ENCODE measurements around the gene CDK6. TPM values are rescaled to one million over a fixed set of nuclear protein-coding genes. Genes with fewer than 3 reads are reported as not detected.

Gene CDK6
- total and polyA plus RNA-seq, 10 donors = 0.91 to 37.8 (median 25.5) TPM

- TF ChIP-seq POLR2A (IDR thresholded peaks at IDR 0.05) = no peak
- no peak for TF ChIP-seq CTCF (IDR thresholded peaks at IDR 0.05 in 8 of 11, conservative IDR thresholded peaks at IDR 0.05 in 3 of 11)
- TF ChIP-seq POLR2AphosphoS5 (IDR thresholded peaks at IDR 0.05) = no peak
- Histone ChIP-seq H3K36me3 (peaks cover 0 to 4% (median 0%) of the 10 kb centered on the region in 6 donors), H3K4me1 (peaks cover 31 to 80% (median 60%) of the 10 kb centered on the region in 6 donors), H3K27me3 (replicated peaks in 1 of 7) (no peaks in the 10 kb centered on the region), H3K4me3 (no peak overlapping the region), H3K27ac (no peak overlapping the region), H3K9me3 (no peaks in the 10 kb centered on the region)
- WGBS, 5 donors = 71 to 80% (median 77%) methylated on average over 4 of the region's 4 CpGs
- intact Hi-C loops (cut with DNase I; ENCODE audit: low total_unique reads) = no loop called here
- no peak for DNase-seq
These were observed 249.5 kb downstream of the CDK6 start for GRCh38 chr7:92586841-92587240.

GRCh38 chr7:92586403-92586802, 250.0 kb downstream of the CDK6 start:
- no peak for DNase-seq
- TF ChIP-seq CTCF (IDR thresholded peaks at IDR 0.05 in 8 of 11, conservative IDR thresholded peaks at IDR 0.05 in 3 of 11) (no peak), POLR2AphosphoS5 (IDR thresholded peaks at IDR 0.05) (no peak), POLR2A (IDR thresholded peaks at IDR 0.05) (no peak)
- H3K27ac ChIP-seq = no peak overlapping the region
- H3K36me3 ChIP-seq = peaks cover 0 to 4% (median under 1%) of the 10 kb centered on the region in 6 donors
- no peaks in the 10 kb centered on the region for H3K9me3 ChIP-seq
- no peaks in the 10 kb centered on the region for H3K27me3 ChIP-seq (replicated peaks in 1 of 7)
- no peak overlapping the region for H3K4me3 ChIP-seq
- H3K4me1 ChIP-seq = peaks cover 31 to 80% (median 61%) of the 10 kb centered on the region in 6 donors
- intact Hi-C loops (cut with DNase I; ENCODE audit: low total_unique reads) = no loop called here

- TF ChIP-seq CTCF (IDR thresholded peaks at IDR 0.05 in 8 of 11, conservative IDR thresholded peaks at IDR 0.05 in 3 of 11) = no peak
- TF ChIP-seq POLR2A (IDR thresholded peaks at IDR 0.05) = no peak
- TF ChIP-seq POLR2AphosphoS5 (IDR thresholded peaks at IDR 0.05) = no peak
- Histone ChIP-seq H3K27ac (no peak overlapping the region), H3K4me1 (peaks cover 27 to 71% (median 51%) of the 10 kb centered on the region in 6 donors), H3K27me3 (replicated peaks in 1 of 7) (no peaks in the 10 kb centered on the region), H3K36me3 (peaks cover 0 to 17% (median 12%) of the 10 kb centered on the region in 6 donors), H3K9me3 (no peaks in the 10 kb centered on the region), H3K4me3 (no peak overlapping the region)
- intact Hi-C loops (cut with DNase I; ENCODE audit: low total_unique reads) = no loop called here
- DNase-seq = no peak
These were observed 251.4 kb downstream of the CDK6 start for GRCh38 chr7:92584953-92585352.

- Histone ChIP-seq H3K27ac (no peak overlapping the region), H3K36me3 (peaks cover 4 to 37% (median 31%) of the 10 kb centered on the region in 6 donors), H3K4me3 (no peak overlapping the region), H3K27me3 (replicated peaks in 1 of 7) (no peaks in the 10 kb centered on the region), H3K9me3 (no peaks in the 10 kb centered on the region), H3K4me1 (peaks cover 15 to 53% (median 36%) of the 10 kb centered on the region in 6 donors)
- WGBS, 5 donors = 92 to 100% (median 98%) methylated on average over 1 of the region's 1 CpG
- no peak for TF ChIP-seq POLR2A (IDR thresholded peaks at IDR 0.05)
- no peak for TF ChIP-seq CTCF (IDR thresholded peaks at IDR 0.05 in 8 of 11, conservative IDR thresholded peaks at IDR 0.05 in 3 of 11)
- no peak for TF ChIP-seq POLR2AphosphoS5 (IDR thresholded peaks at IDR 0.05)
- DNase-seq = no peak
- intact Hi-C loops (cut with DNase I; ENCODE audit: low total_unique reads) = no loop called here
These were observed 253.4 kb downstream of the CDK6 start for GRCh38 chr7:92582948-92583347.

Measured in spleen (tissue), 11 donors.